Stimulated activated CD8-positive, alpha-beta memory T cell treated with anti-CD3 and anti-CD28 coated beads, Interleukin-7, amount 100 ng/mL, for 24 hours (primary cell): ENCODE measurements around the gene IKZF5.

Source experiments
- DNase-seq: peaks from one replicate; pipeline ENCODE4 v3.0.0-alpha.2; 2020; ENCODE audit warnings: low read depth

The IKZF5 gene

GRCh38 chr10:123014772-123015171 is 6.2 kb upstream of the IKZF5 start:
- no peak for DNase-seq

DNA sequence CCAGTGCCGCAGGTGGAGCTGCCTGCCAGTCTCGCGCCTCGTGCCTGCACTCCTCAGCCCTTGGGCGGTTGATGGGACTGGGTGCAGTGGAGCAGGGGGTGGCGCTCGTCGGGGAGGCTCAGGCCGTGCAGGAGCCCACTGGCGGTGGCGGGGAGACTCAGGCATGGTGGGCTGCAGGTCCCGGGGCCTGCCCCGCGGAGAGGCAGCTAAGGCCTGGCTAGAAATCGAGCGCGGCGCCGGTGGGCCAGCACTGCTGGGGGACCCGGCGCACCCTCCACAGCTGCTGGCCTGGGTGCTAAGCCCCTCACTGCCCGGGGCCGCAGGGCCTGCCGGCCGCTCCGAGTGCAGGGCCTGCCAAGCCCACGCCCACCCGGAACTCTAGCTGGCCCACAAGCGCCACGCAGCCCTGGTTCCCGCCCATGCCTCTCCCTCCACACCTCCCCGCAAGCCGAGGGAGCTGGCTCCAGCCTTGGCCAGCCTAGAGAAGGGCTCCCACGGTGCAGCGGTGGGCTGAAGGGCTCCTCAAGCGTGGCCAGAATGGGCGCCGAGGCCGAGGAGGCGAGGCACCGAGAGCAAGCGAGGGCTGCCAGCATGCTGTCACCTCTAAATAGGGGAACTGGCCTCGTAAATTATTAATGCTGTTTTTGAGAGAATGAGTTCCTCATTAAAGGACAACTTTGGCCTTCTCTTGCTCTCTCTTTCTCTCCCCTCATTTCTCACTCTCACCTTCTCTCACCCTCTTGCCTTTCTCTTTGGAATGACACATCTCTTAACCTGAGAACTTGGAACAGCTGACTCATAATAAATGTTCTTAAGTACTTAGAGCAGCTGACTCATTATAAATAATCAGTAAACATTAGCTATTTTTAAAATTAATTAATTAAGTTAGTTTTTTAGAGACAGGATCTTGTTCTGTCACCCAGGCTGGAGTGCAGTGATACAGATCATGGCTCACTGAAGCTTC is 5.1 kb upstream of the IKZF5 start:
- DNase-seq, result no peak

DNA sequence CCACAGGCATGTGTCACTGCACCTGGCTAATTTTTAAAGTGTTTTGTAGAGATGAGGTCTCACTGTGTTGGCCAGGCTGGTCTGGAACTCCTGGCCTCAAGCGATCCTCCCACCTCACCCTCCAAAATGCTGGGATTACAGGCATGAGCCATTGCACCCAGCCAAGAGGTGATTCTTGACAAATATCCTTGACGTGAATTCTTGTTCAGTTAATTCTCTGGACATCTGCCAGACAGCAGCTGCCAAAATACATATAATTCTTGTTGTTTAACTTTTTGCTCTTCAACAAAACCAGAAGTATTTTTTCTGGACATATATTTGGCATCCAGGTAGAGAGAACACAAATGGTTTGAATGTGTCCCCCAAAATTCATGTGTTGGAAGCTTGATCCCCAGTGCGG is 3.4 kb upstream of the IKZF5 start:
- no peak for DNase-seq

GRCh38 chr10:123009105-123009820 is 668 bp upstream of the IKZF5 start:
- DNase-seq, result no peak

DNA sequence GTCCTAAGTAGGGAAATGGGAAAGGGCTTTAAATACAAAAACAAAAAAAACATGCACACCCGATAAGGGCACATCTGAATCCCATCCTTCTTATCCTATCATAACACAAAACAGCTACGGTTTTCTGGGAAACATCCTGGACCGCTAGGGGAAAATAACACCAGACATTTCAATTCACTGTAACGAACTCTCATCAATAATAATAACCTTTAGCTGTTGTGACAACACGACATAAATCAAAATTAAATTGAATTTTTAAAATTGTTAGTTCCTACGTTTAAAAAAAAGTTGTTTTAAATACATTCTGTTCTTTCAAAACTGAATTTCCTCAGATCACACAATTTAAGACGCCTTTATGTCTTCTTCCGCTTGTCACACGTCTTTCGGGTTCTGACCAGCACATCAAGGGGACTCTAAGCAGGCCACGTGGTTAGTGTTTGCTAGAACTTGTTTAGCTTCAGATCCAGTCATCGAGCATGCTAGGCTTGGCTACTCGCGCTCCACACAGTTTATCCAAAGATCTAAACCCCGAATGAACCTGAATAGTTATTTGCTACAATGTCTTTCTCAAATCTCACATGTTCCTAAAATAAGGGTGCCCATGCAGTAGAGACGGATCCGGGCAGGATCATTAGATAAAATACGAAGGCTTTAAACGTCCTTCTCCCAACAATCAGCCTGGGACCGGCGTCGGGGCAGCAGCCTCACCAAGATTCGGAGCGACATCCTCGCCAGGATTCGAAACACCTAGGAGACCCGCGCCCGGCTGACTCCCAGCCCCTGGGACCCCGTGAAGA is 839 bp downstream of the IKZF5 start:
- peak; percentile 18 for DNase-seq

GRCh38 chr10:123004298-123004697 is 4.3 kb downstream of the IKZF5 start:
- DNase-seq, result no peak

DNA sequence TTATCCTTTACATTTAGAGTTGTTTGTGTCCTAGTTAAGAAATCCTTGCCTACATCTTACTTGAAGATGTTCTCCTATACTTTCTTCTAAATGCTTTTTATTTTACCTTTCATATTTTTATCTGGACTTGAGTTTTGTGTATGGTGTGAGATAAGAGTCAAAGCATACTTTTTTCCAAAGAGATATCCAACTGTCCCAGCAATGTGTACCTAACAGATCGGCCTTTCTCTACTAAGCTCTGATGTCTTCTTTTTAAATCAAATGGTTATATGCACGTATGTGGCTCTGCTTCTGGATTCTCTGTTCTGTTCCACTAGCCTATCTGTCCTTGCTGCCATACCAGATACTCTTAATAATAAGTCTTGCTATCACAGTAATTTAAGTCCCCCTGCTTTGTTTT is 7.2 kb downstream of the IKZF5 start:
- DNase-seq, result no peak

DNA sequence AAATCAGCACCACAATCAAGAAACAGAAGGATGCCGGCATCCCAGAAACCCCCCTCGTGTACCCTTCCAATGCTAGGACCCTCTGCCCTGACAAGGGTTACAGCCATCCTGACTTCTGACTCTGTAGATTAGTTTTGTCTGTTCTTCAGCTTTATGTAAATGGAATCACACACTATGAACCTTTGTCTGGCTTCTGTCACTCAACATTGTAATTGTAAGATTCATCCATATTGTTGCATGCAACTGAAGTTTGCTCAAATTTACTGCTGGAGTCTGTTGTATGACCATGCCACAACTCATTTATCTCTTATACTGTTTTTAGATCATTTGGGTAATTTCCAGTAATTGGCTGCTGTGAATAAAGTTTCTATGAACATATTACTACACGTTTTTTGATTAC is 8.4 kb downstream of the IKZF5 start:
- DNase-seq, result no peak

- no peak for DNase-seq
Measured at GRCh38 chr10:122999347-122999746, 9.2 kb downstream of the IKZF5 start.

GRCh38 chr10:122998934-122999333 is 9.7 kb downstream of the IKZF5 start:
- no peak for DNase-seq

- no peak for DNase-seq
Measured at GRCh38 chr10:122998360-122998917, 10.2 kb downstream of the IKZF5 start.

GRCh38 chr10:122997864-122998263 is 10.7 kb downstream of the IKZF5 start:
- DNase-seq, result no peak

DNA sequence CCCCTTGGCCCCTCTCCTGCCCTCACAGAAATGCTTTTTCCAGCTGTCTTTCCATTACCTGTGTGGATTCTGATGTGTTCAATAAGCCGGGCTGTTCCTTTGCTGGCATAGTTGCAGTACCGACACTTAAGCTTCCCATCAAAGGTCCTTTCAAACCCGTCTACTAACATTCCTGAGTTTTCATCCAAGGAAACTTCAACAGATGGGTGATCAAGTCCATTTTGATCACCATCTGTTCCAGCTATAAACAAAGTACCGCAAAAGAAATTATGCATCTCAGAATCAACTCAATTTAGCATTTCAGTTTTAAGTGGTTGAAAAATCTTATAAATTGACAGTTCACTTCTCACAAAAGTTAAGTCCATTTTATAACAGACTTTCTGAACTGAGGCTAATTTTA is 12.7 kb downstream of the IKZF5 start:
- DNase-seq, result no peak

DNA sequence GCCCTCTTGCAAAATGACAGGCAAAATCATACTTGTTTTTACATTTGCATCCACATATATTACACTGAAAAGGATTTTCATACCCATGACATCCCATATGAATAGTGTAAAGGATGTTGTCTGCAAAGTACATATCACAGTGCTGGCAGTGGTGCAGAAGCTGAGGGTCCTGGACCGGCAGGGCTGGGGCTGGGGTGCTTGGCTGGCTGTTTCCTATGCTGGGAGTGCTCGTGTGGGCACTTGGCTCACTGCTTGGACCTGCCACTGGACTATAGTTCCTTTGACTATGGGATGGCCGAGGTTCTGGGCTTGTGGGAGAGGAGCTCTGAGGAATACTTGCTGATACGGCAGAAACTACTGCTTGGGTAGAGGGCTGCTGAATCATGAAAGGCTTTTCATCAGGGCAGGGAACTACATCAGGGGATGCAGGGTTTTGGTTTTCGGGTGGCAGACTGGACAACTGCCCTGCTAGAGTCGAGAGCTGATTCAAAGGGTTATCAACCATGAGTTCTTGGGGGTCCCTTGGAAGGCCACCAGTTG is 14.7 kb downstream of the IKZF5 start:
- no peak for DNase-seq

DNA sequence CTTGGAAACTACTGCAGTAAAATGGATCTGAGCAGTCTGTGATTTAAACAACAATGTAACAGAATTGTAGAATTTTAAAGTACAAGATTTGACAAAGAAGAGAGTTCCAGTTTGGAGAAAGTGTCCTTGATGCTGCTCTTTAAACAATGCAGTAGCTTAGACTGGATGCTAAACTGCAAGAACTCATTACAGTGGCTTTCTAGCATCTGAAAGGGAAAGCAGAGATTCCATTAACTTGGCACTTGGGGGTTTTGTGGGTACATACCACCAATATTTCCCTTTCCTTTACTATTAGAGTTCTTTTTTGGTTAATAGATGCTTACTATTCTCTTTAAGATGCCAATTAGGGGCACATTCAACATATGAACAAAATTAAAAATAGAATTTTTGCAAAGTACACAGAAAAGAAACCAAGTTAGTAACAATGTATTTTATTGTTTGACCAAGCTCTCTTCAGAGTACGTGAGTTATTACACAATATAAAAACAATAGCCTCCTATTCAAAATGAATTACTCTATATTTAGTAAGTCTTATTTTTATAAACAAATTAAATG is 16.5 kb downstream of the IKZF5 start:
- no peak for DNase-seq

- no peak for DNase-seq
Measured at GRCh38 chr10:122990278-122990677, 18.3 kb downstream of the IKZF5 start.

DNA sequence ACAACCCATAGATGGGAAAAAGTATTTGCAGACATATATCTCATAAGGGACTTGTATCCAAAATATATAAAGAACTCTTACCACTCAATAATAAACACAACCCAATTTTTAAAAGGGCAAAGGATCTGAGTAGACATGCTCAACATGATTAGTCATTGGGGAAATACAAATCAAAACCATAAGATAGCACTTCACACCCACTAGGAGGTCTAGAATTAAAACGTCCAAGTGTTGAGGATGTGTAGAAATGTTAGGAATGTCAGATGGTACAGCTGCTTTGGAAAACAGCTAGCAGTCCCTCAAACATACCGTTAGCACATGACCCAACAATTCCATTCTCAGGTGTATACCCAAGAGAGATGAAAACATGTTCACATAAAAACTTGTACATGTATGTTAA is 20.1 kb downstream of the IKZF5 start:
- no peak for DNase-seq

GRCh38 chr10:122986335-122986734 is 22.3 kb downstream of the IKZF5 start:
- no peak for DNase-seq

- DNase-seq, result no peak
Measured at GRCh38 chr10:122984708-122985107, 23.9 kb downstream of the IKZF5 start.

DNA sequence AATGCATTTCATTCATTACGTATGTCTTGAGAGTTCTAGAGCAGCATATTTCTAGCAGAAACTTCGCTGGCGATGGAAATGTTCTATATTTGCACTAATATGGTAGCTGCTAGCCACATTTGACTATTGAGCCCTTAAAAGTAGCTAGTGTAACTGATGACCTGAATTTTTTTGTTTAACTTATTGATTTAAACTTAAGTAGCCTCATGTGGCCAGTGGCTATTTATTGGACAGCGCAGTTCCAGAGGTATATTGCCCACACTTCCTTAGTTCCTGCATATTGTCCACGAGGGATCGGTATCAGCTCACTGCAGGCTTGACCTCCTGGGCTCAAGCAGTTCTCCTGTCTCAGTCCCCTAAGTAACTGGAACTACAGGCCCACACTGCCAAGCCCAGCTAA is 24.7 kb downstream of the IKZF5 start:
- no peak for DNase-seq

DNA sequence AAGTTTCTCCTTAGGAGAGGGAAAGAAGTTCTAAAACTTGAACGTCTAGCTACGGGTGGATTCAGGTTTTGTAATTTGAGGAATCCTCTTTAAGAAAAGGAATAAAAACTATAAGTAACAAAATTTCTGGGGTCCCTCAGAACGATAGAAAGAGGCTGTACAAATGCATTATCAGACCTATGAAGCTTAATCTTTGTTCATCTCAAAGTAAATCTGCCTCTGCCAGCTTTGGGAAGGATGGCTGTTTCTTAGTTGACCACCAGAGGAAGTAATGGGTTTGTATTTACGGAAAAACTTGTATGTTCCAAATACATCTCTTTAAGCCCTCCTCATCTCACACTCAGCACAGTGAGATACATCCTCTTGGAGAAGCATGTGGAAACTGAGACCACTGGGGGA is 27.5 kb downstream of the IKZF5 start:
- DNase-seq, result no peak
